ENCODE results near the gene STS. TPM values are rescaled to one million over a fixed set of nuclear protein-coding genes. Genes with fewer than 3 reads are reported as not detected.

STS gene
- total and polyA plus RNA-seq, 2 of the 8 experiments (the other 6 are each of a cell fraction or from before 2014, with no cell fraction given), result 0.67 to 1.5 TPM

DNA sequence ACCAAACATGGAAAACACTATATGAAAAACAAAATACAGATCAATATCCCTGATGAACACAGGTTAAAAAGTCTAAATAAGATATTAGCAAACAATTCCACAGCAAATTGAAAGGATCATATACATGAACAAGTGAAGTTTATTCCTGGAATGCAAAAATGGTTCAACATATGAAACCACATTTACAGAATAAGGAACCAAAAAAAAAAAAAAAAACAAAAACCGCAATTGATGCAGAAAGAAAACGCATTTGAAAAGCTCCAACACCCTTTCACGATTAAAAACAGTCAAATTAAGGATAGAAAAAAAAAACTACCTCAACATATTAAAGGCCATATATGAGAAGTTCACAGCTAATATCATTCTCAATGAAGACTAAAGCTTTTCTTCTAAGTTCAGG lies 45.4 kb upstream of the STS start:
- H3K4ac ChIP-seq (replicated peaks; ENCODE audit: insufficient read length, low read depth, low read length), result no peak overlapping the region
- H3K18ac ChIP-seq (ENCODE audit: extremely low read depth, low read length), result no peak overlapping the region
- no peaks in the 10 kb centered on the region for H3K27me3 ChIP-seq (replicated peaks in 1 of 4; ENCODE audit: control insufficient read depth in 3 of 4, extremely low read depth in 1 of 4, insufficient read depth in 3 of 4, low read length in 3 of 4)
- H2AK5ac ChIP-seq (ENCODE audit: low read depth, low read length), result no peak overlapping the region
- DNase-seq (ENCODE audit: low read depth in 1 of 2, low spot score in 2 of 2), result no peak
- H3K4me1 ChIP-seq (replicated peaks in 1 of 4; ENCODE audit: control insufficient read depth in 3 of 4, insufficient read depth in 4 of 4, low read length in 3 of 4), result peaks cover 0 to 8% (median 3%) of the 10 kb centered on the region in 4 experiments; a peak in 2 of 7 replicates
- TF ChIP-seq GTF2F1 (IDR thresholded peaks at IDR 0.05; ENCODE audit: borderline replicate concordance, low read depth, low read length) (no peak), TCF12 (IDR thresholded peaks at IDR 0.05; ENCODE audit: low read depth, low read length) (no peak), BACH1 (IDR thresholded peaks at IDR 0.05; ENCODE audit: low read length) (no peak), KDM5A (IDR thresholded peaks at IDR 0.05; ENCODE audit: low read length) (no peak), RFX5 (IDR thresholded peaks at IDR 0.05; ENCODE audit: borderline replicate concordance, low read depth, low read length) (no peak), TAF1 (IDR thresholded peaks at IDR 0.05; ENCODE audit: low read depth, low read length) (no peak), SP2 (IDR thresholded peaks at IDR 0.05; ENCODE audit: low read length) (no peak), TAF7 (optimal IDR thresholded peaks at IDR 0.05; ENCODE audit: borderline replicate concordance, low read depth, low read length) (no peak), TEAD4 (IDR thresholded peaks at IDR 0.05; ENCODE audit: low read depth, low read length) (no peak), SUZ12 (IDR thresholded peaks at IDR 0.05; ENCODE audit: low read length) (no peak), TBP (IDR thresholded peaks at IDR 0.05; ENCODE audit: low read depth, low read length) (no peak), POU5F1 (IDR thresholded peaks at IDR 0.05; ENCODE audit: low read depth, low read length) (no peak)
- TF ChIP-seq, protein P1, sequence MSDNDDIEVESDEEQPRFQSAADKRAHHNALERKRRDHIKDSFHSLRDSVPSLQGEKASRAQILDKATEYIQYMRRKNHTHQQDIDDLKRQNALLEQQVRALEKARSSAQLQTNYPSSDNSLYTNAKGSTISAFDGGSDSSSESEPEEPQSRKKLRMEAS (IDR thresholded peaks at IDR 0.05), result no peak
- no peak overlapping the region for H2BK120ac ChIP-seq (replicated peaks; ENCODE audit: low read depth, low read length)
- no peaks in the 10 kb centered on the region for H3K23me2 ChIP-seq (ENCODE audit: low read depth, low read length)
- H3K23ac ChIP-seq (ENCODE audit: insufficient read length), result no peak overlapping the region
- 100% methylated on average over 1 of the region's 3 CpGs; no CpG with 5 or more reads in 1 of the 2 experiments for WGBS, 2 experiments (ENCODE audit: extremely low coverage in 1 of 2, insufficient coverage in 1 of 2, insufficient read length in 1 of 2, insufficient replicate concordance in 2 of 2, low coverage in 1 of 2, low lambda C conversion rate in 2 of 2, missing lambda C conversion rate in 1 of 2)
- H2BK12ac ChIP-seq (ENCODE audit: low read depth, low read length), result no peak overlapping the region
- no peak overlapping the region for H3K56ac ChIP-seq (replicated peaks; ENCODE audit: insufficient read length, low read depth, low read length)
- FAIRE-seq, result no peak
- no peak overlapping the region for H4K5ac ChIP-seq (ENCODE audit: insufficient read length, low read depth, low read length)
- no peak overlapping the region for H3K9ac ChIP-seq (replicated peaks in 1 of 4; ENCODE audit: extremely low read depth in 1 of 4, low read depth in 3 of 4, low read length in 3 of 4)
- H2BK20ac ChIP-seq (ENCODE audit: low read length), result no peak overlapping the region
- H4K20me1 ChIP-seq (replicated peaks in 1 of 2; ENCODE audit: control insufficient read depth in 1 of 2, insufficient read depth in 2 of 2, low read length in 2 of 2), result no peaks in the 10 kb centered on the region
- no peaks in the 10 kb centered on the region for H3K79me1 ChIP-seq (ENCODE audit: low read depth, low read length)
- no peaks in the 10 kb centered on the region for H3K9me3 ChIP-seq (ENCODE audit: insufficient read depth in 2 of 2, low read depth in 1 of 2, low read length in 1 of 2)
- H2AFZ ChIP-seq (ENCODE audit: low read length), result no peak overlapping the region
- POLR2A ChIA-PET (ENCODE audit: partially characterized antibody), result no interaction called here
- no peak overlapping the region for H3K27ac ChIP-seq (ENCODE audit: low read depth, low read length)
- no peaks in the 10 kb centered on the region for H3K79me2 ChIP-seq (ENCODE audit: control insufficient read depth in 1 of 2, insufficient read depth in 2 of 2, low read length in 2 of 2)
- no peak overlapping the region for H2BK5ac ChIP-seq (ENCODE audit: low read depth, low read length)
- H2BK15ac ChIP-seq (ENCODE audit: low read length), result no peak overlapping the region
- H3K4me3 ChIP-seq (ENCODE audit: extremely low read depth in 1 of 4, insufficient read depth in 2 of 4, low read depth in 3 of 4, low read length in 4 of 4), result no peak overlapping the region
- H3K14ac ChIP-seq (ENCODE audit: insufficient read length), result no peak overlapping the region
- no peak overlapping the region for H4K91ac ChIP-seq (replicated peaks; ENCODE audit: insufficient read length, low read length)
- CTCF ChIA-PET (ENCODE audit: partially characterized antibody), result no interaction called here
- no peak overlapping the region for H4K8ac ChIP-seq (ENCODE audit: extremely low read depth, insufficient read depth, low read length)
- H3K36me3 ChIP-seq (ENCODE audit: control insufficient read depth in 2 of 4, insufficient read depth in 4 of 4, low read length in 3 of 4), result 0 out of 8 replicates have a peak, but pooled peaks cover 0 to 3% (median 0%) of the 10 kb centered on the region in 4 experiments
- H3K4me2 ChIP-seq (ENCODE audit: insufficient read depth in 1 of 2, low read depth in 2 of 2, low read length in 2 of 2), result no peak overlapping the region
